Mucosa of gallbladder (tissue), 1 donor: ENCODE measurements around the gene AFF3. TPM values are rescaled to one million over a fixed set of nuclear protein-coding genes. Genes with fewer than 3 reads are reported as not detected.

Source experiments
- DNase-seq: peaks from one replicate; pipeline ENCODE4 v3.0.0-alpha.2; 2020; ENCODE audit warnings: low spot score
- total RNA-seq: library from RNA; stranded (reverse); gene quantifications from one replicate; pipeline ENCODE4 v1.2.1, GENCODE V29; 2021
- donor health status: DM: no; HTN: no; CAD: no.

AFF3 gene
- total RNA-seq, 1 donor from 2014 or later = 9.1 TPM

- no peak for DNase-seq
Observed at GRCh38 chr2:99554871-99555270, 587.5 kb downstream of the AFF3 start.

DNA sequence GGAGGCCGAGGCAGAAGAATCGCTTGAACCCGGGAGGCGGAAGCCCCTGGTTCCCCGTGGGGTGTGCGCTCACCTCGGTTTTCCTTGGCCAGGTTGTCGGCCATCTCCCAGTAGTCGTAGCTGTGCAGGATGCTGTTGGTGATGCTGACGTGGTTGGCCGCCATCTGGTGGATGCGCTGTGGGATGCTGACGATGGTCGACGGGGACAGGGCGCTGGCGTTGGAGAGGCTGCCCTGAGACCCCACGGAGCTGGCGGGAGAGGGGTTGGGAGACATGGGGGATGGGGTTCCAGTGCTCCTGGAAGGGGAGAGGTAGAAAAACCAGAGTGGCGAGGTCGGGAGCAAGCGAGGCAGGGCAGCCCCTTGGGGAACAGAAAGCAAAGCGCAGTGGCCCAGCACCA is 588.2 kb downstream of the AFF3 start:
- DNase-seq = no peak

DNA sequence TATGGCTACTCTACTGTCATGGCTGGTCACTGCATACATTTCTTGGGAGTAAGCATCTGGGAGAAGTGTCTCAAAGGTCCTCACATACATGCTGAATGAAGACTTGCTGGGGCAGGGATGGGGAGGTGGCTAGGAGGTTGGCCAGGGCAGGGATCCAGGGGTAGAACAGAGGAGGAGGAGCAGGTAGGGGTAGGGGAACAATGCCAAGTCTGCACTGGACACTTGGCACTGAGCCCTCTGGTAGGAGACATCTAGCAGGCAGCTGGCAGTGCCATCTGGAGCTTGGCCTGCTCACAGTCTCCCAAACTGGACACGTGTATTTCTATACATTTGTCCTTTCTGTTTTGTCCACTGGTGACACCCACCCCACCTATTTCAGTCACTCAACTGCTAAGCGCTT is 589.9 kb downstream of the AFF3 start:
- DNase-seq = peak; percentile 19

DNA sequence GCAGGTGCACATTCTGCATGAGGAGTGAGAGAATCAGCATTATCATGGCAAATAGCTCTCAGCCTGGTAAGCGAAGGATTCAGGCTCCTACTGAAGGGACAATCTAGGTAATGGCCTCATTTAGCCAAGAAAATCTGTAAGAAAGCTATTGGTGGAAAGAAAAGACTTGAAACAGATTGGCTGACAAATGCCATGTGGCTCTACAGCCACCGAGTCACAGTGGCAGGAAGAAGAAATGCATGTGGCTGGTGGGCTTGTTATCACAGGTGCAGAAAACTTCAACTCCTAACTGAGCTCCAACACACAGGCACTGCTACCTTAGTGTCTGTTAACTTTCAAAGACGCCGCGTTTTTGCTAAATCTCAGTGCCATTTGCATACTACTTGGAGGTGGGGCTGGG is 592.0 kb downstream of the AFF3 start:
- no peak for DNase-seq

DNA sequence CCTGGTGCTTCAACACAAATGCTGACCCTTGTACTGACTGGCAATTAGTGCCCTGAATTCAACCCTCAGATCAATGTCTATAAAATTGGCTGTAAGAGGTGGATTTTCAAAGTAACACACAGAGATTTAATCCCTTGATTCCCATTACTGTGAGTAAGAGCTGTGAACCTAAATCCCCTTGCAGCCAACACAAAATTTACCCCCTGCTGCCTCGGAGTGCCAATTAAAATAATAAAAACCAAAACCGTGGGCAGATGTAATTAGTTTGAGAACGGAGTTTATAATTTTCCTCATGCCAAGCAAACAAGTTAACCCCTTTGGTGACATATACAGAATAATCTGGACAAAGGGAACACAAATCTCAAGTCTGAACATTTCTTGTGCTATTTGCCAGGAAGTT is 596.8 kb downstream of the AFF3 start:
- no peak for DNase-seq

- no peak for DNase-seq
Observed at GRCh38 chr2:99545066-99545465, 597.3 kb downstream of the AFF3 start.

GRCh38 chr2:99544608-99545007 is 597.8 kb downstream of the AFF3 start:
- DNase-seq = no peak

- DNase-seq = no peak
Observed at GRCh38 chr2:99543247-99543646, 599.1 kb downstream of the AFF3 start.

DNA sequence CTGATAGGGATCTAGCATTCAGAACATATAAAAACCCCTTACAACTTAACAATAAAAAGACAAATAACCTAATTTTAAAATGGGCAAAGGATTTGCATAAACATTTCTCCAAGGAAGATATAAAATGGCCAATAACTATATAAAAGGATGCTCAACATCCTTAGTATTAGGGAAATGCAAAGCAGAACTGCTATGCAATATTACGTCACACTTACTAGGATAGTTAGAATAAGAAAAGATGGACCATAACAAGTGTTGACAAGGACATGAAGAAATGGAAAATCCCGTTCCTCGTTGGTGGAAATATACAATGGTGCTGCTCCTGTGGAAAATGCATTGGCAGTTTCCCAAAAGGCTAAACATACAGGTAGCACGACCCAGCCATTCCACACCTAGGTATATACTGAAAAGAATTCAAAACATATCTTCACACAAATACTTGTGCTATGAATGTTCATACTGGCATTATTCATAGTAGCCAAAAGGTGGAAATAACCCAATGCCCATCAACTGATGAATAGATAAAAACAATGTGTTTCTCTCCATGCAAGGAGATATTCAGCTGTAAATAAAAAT is 604.4 kb downstream of the AFF3 start:
- no peak for DNase-seq

GRCh38 chr2:99524056-99524455 is 618.3 kb downstream of the AFF3 start:
- DNase-seq = no peak

- DNase-seq = no peak
Observed at GRCh38 chr2:99522157-99522556, 620.2 kb downstream of the AFF3 start.

GRCh38 chr2:99520813-99521212 is 621.6 kb downstream of the AFF3 start:
- no peak for DNase-seq

- no peak for DNase-seq
Observed at GRCh38 chr2:99520195-99520594, 622.2 kb downstream of the AFF3 start.

- no peak for DNase-seq
Observed at GRCh38 chr2:99514357-99514756, 628.0 kb downstream of the AFF3 start.

- DNase-seq = peak; percentile 20
Observed at GRCh38 chr2:99512181-99512591, 630.2 kb downstream of the AFF3 start.

GRCh38 chr2:99509387-99509786 is 633.0 kb downstream of the AFF3 start:
- DNase-seq = no peak

DNA sequence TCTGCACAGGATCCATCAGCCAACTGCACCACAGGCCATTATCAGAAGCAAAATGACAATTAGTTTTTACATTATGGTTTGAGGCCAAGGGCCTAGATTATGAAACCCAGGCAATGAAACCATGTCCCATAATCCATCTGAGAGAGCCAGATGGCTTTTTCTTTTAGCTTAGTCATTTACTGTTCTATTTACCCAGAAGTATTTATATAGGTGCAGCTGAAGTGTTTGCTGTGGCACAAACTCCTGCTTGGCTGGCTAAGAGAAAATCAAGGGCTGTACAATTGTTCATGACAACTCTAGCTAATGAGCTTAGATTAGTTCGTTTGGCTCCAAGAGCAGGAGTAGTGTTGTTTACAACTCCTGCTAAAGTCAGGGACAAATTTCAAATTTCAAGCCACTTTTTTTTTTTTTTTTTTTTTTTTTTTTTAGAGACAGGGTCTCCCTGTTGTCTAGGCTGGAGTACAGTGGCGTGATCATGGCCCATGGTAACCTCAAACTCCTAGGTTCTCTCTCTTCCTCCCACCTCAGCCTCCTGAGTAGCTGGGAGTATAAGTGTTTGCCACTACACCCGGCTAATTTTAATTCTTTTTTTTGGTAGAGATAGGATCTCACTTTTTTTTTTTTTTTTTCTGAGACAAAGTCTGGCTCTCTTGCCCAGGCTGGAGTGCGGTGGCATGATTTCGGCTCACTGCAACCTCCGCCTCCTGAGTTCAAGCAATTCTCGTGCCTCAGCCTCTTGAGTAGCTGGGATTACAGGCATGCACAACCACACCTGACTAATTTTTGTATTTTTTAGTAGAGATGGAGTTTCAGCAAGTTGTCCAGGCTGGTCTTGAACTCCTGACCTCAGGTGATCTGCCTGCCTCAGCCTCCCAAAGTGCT is 634.2 kb downstream of the AFF3 start:
- no peak for DNase-seq

DNA sequence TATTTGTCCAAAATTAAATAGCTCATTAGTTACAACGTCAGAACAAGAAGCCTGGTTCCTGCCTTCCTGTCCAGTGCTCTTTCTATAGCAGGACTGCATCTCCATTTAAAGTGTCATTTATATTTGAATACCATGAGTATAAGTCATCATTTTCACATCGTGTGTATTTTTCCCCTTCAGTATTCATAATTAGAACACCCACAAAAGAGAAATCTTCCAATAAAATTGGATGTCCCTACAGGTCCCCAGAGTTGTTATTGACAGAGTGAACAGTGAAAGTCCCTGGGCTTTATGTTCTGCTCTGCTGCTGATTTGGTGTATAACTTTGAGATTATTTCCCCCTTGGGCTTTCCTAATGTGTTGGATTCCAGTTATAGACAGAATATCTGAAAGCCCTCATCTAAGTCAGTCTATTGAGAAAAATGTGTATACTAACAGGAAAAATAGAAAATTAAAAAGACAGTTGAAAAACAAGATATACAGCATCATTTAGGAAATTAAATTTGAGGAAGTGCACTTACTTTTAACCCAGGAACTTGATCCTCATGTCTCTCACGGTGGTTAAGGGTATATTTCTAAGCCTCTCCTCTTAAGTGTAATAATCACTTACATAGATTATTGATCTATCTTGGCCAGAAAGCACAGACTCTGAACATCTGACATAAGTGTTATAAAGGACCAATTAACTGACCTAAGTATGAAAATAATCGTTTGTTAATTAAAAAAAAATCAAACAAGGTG is 637.4 kb downstream of the AFF3 start:
- DNase-seq = no peak

DNA sequence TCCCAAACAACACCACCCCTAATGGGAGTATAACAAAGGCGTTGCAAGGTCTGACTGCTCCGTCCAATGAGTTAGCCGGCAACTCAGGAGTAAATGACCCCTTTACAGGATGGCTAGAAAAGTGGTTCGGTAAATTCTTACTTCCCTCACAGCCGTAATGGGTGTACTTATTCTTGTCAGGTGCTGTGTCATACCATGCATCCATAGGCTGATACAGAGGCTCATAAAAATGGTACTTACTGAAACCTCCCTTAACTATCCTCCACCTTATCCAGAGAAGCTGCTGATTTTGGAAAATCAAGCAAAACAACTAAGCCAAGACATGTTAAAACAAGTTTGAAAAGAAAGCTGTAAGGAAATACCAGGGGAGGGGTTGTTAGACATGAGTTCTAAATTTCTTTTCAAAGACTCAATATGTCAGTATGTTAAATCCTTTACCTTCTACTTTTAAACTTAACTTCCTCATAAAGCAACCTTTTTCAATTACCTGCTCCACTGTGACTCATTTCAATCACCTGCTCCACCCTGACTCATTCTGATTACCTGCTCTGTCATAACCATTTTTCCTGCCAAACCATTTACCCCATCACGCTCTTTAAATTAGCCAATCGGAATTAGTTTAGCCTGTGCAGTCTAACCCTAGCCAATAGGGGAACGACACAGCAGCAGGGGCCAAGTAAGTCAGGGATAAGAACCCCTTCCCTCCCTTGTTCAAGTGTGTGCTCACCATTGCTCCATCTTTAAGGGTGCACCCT is 638.6 kb downstream of the AFF3 start:
- DNase-seq = peak; percentile 24

- DNase-seq = no peak
Observed at GRCh38 chr2:99496021-99496420, 646.4 kb downstream of the AFF3 start.
